ENCODE measurements around the gene RADX.

RADX gene

DNA sequence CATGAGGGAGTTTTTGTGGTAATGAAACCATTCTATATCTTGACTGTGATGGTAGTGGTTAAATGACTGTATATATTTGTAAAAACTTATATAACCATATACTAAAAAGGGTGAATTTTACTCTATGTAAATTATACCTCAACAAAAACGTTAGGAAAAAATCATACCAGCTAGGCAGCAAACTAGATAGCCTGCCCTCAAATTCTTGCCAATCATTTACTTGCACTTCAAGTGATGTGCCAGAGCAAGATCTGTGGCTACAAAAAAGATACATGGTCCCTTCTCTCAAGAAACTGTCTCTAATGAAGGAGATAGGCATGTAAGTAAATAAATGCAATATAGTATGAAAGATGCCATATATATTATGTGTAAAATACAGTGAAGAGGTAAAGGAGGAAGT, 104.7 kb downstream of the RADX start:
- no peak for TF ChIP-seq CTCF (conservative IDR thresholded peaks at IDR 0.05; ENCODE audit: low read depth)
- DNase-seq (ENCODE audit: low spot score): no peak
- ChIA-PET CTCF (no interaction called here), POLR2A (ENCODE audit: low non-redundant PET) (no interaction called here)
- no peak overlapping the region for H3K27ac ChIP-seq

DNA sequence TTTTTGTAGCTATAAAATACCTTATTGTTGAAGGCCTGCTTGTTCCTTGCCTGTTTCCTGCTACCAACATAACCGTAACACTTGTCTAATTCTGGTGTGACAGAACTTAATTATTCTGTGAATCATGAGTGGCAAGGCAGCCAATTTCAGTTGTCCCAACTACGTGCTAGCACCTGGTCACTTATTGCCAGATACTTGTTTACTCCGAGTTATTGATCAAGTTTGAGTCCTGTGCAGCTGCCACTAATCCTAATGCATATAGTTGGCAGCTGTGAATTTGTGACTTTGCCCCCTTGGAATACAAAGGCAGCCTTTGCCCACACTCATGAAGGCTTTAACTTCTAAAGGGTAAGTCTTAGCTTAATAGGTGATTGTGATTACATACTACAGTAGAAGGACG, 106.9 kb downstream of the RADX start:
- no peak for TF ChIP-seq CTCF (conservative IDR thresholded peaks at IDR 0.05; ENCODE audit: low read depth)
- H3K27ac ChIP-seq: no peak overlapping the region
- CTCF ChIA-PET: no interaction called here
- POLR2A ChIA-PET (ENCODE audit: low non-redundant PET): no interaction called here
- DNase-seq (ENCODE audit: low spot score): no peak

DNA sequence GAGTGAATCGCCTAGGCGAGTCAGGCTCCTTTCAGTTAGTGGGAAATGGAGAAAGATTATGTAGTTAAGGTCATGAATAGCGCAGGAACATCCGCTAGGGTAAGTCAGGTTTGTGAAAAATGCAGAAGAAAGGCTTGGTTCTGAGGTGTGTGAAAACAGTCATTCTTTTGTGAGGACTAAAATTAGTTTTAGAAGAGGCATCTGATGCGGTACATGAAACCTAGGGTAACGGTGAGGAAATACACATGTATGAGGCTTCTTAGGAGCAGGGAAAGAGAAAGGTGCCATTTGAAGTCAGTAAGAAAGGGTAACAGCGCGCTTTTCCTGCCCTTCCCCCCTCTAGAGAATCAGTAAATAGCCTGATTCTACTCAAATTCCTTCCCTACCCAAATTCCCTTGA, 114.2 kb downstream of the RADX start:
- CTCF ChIA-PET: interaction anchor here (0.7 kb wide), 2 partner anchors 196 to 1288 kb away, joined by 3 read pairs; no protein-coding TSS in a partner anchor
- POLR2A ChIA-PET (ENCODE audit: low non-redundant PET): no interaction called here
- no peak overlapping the region for H3K27ac ChIP-seq
- TF ChIP-seq CTCF (conservative IDR thresholded peaks at IDR 0.05; ENCODE audit: low read depth): no peak
- DNase-seq (ENCODE audit: low spot score): no peak

GRCh38 chrX:106726485-106727437, 115.0 kb downstream of the RADX start, which contains the start of gene RNF128:
RNF128 (plus strand) TSS chrX:106726701; CDS start chrX:106726914, 213 bp downstream.
- DNase-seq (ENCODE audit: low spot score): peak; percentile 55
- ChIA-PET CTCF (interaction anchor here (0.7 kb wide), 1 partner anchor 197 kb away, joined by 3 read pairs; no protein-coding TSS in a partner anchor), POLR2A (ENCODE audit: low non-redundant PET) (no interaction called here)
- TF ChIP-seq CTCF (conservative IDR thresholded peaks at IDR 0.05; ENCODE audit: low read depth): no peak
- H3K27ac ChIP-seq: no peak within 1 kb of the TSS

DNA sequence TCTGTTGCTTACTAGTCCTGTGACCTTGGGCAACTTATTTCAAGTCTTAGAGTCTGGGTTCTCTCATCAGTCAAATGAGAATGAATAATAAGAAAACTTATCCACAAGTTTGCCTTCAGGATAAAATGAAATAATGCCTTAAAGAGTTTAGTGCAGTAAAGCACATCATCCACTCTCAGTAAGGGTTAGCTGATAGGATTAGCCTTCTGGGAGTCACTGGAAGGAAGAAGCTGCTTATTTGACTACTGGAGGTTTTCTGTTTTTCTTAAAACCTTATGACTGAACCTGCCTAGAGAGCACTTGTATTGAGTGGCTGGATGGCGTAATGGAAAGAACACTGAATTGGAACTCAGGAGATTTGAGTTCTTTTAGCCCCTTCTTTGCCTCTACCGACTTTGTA, 116.6 kb downstream of the RADX start:
- H3K27ac ChIP-seq: no peak overlapping the region
- no peak for TF ChIP-seq CTCF (conservative IDR thresholded peaks at IDR 0.05; ENCODE audit: low read depth)
- DNase-seq (ENCODE audit: low spot score): no peak
- ChIA-PET POLR2A (ENCODE audit: low non-redundant PET) (no interaction called here), CTCF (no interaction called here)

Measured in RWPE1 (cell line).